Progenitor cell of endocrine pancreas (in vitro differentiated cells): ENCODE results near the gene RHOF. TPM values are rescaled to one million over a fixed set of nuclear protein-coding genes. Genes with fewer than 3 reads are reported as not detected.
A peak's percentile ranks its signal among the peaks of the same experiment; 100 is the strongest.
"Not testable (repeated sequence)": the region's sequence is repeated elsewhere in the genome, so short reads cannot be mapped to it uniquely, and the experiment has no call there.

Source experiments
- DNase-seq: peaks from one replicate; pipeline ENCODE4 v3.0.0; 2021; ENCODE audit warnings: low spot score; ENCODE audit not compliant: unreplicated experiment
- H3K27ac Mint-ChIP-seq: 2 replicates; pipeline ENCODE4 v1.8.0; 2021; ENCODE audit warnings: mild to moderate bottlenecking, moderate library complexity, mixed read lengths
- H3K27me3 Mint-ChIP-seq: 2 replicates; pipeline ENCODE4 v1.8.0; 2021; ENCODE audit warnings: mixed read lengths
- H3K36me3 Mint-ChIP-seq: 2 replicates; pipeline ENCODE4 v1.8.0; 2022; ENCODE audit warnings: mixed read lengths; ENCODE audit not compliant: insufficient read depth
- H3K4me1 Mint-ChIP-seq: 2 replicates; pipeline ENCODE4 v1.8.0; 2021; ENCODE audit warnings: low read depth, mixed read lengths
- H3K4me3 Mint-ChIP-seq: 2 replicates; pipeline ENCODE4 v1.8.0; 2021; ENCODE audit warnings: low read depth, mild to moderate bottlenecking, moderate library complexity, mixed read lengths
- H3K9me3 Mint-ChIP-seq: 2 replicates; pipeline ENCODE4 v1.8.0; 2021; ENCODE audit warnings: low read depth, mixed read lengths
- total RNA-seq: library from RNA; stranded (reverse); gene quantifications from 2 replicates; pipeline ENCODE4 v1.2.1, GENCODE V29; 2021
- TF ChIP-seq, protein P1 (sequence below): fragments of 200-600 bp; sonication (generic); IDR thresholded peaks from one replicate; pipeline ENCODE4 v1.5.0; 2021; ENCODE audit warnings: antibody characterized with exemption, mild to moderate bottlenecking; ENCODE audit not compliant: unreplicated experiment

Gene RHOF
- total RNA-seq, 1 donor from 2014 or later: 36.0 TPM

DNA sequence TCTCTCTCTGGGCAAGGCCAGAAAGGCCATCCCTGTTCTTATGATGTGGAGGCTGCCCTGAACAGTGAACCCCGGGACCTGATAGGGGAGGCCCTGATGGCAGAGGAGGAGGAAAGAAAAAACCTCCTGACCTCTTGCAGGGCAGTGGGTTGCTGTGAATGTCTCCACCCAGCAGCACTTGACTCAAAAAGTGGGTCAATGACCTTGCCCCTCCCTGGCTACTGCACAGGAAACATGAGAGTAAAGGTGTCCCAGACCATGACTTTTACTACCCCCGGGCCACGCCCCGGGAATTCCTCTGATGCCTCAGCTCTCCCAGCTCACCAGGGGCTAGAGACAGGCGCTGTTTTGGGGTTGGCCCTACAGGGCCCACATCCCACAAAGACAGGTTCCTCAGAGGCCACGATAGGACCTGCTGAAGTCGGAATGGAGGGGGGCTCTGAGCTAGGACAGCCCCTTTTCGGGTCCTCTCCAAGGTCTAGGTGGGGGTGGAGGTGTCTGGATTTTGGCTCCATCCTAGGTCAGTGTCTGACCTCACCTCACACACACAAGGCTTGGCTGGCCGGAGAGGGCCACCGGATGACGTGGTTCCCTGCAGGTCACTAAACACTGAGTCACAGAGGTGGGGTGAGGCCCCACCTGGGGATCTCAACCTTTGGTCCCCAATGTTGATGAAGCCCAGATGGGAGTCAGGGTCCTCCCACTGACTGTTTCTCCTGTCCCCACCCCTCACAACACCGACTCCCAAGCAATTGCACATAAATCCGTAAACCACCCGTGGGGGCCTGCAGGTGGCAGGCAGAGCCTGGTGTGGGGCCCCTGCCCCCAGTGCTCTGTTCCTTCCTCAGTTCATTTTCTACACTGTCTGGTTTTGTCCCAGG lies 1.6 kb downstream of the RHOF start:
- Mint-ChIP-seq H3K27ac (no peak overlapping the region), H3K9me3 (no peaks in the 10 kb centered on the region), H3K36me3 (peaks cover 4% of the 10 kb centered on the region), H3K4me3 (peak overlapping the region; percentile 58), H3K4me1 (peaks cover 15% of the 10 kb centered on the region), H3K27me3 (peaks cover 6% of the 10 kb centered on the region)
- TF ChIP-seq, protein P1, sequence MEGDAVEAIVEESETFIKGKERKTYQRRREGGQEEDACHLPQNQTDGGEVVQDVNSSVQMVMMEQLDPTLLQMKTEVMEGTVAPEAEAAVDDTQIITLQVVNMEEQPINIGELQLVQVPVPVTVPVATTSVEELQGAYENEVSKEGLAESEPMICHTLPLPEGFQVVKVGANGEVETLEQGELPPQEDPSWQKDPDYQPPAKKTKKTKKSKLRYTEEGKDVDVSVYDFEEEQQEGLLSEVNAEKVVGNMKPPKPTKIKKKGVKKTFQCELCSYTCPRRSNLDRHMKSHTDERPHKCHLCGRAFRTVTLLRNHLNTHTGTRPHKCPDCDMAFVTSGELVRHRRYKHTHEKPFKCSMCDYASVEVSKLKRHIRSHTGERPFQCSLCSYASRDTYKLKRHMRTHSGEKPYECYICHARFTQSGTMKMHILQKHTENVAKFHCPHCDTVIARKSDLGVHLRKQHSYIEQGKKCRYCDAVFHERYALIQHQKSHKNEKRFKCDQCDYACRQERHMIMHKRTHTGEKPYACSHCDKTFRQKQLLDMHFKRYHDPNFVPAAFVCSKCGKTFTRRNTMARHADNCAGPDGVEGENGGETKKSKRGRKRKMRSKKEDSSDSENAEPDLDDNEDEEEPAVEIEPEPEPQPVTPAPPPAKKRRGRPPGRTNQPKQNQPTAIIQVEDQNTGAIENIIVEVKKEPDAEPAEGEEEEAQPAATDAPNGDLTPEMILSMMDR: no peak
- no peak for DNase-seq

- H3K9me3 Mint-ChIP-seq, H3K4me3 Mint-ChIP-seq, H3K27me3 Mint-ChIP-seq, DNase-seq, H3K36me3 Mint-ChIP-seq: not testable (repeated sequence)
- peak overlapping the region; percentile 45 for H3K27ac Mint-ChIP-seq
- peaks cover 15% of the 10 kb centered on the region for H3K4me1 Mint-ChIP-seq
Measured at GRCh38 chr12:121790785-121791184, 2.7 kb downstream of the RHOF start.

- H3K27me3 Mint-ChIP-seq: peaks cover 6% of the 10 kb centered on the region
- H3K36me3 Mint-ChIP-seq: peaks cover 1% of the 10 kb centered on the region
- no peak overlapping the region for H3K4me3 Mint-ChIP-seq
- H3K27ac Mint-ChIP-seq: peak overlapping the region; percentile 45
- TF ChIP-seq, protein P1: no peak
- peaks cover 12% of the 10 kb centered on the region for H3K4me1 Mint-ChIP-seq
- H3K9me3 Mint-ChIP-seq: no peaks in the 10 kb centered on the region
- DNase-seq: no peak
Measured at GRCh38 chr12:121789800-121790728, 3.4 kb downstream of the RHOF start.

DNA sequence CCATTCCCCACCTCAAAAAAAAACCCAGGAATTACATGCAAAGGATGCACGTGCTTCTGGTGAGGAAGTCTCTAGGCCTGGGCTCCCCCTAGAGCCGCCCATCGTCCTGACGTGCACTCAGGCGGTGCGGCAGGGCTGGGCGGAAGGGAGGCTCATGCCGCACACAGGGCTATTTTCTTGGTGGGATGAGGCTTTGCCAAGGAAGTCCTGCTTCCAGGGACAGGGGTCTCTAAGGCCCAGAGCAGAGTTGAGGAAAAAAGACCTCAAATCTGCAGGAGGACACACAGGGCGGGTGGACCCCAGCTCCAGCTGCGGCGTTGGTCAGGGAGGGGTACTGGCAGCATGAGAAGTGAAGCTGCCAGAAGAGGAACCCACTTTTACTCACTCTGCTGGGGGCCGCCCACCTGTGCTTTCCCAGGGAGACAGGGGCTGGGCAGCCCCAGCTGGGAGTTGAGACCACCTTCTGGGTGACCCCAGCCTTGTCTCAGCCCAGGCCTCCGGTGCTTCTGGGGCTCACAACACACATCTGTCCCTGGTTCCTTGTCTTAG lies 4.2 kb downstream of the RHOF start:
- no peak for DNase-seq
- Mint-ChIP-seq H3K9me3 (no peaks in the 10 kb centered on the region), H3K27ac (no peak overlapping the region), H3K4me3 (no peak overlapping the region), H3K36me3 (no peaks in the 10 kb centered on the region), H3K4me1 (peaks cover 5% of the 10 kb centered on the region), H3K27me3 (peaks cover 6% of the 10 kb centered on the region)
- TF ChIP-seq, protein P1: no peak

DNA sequence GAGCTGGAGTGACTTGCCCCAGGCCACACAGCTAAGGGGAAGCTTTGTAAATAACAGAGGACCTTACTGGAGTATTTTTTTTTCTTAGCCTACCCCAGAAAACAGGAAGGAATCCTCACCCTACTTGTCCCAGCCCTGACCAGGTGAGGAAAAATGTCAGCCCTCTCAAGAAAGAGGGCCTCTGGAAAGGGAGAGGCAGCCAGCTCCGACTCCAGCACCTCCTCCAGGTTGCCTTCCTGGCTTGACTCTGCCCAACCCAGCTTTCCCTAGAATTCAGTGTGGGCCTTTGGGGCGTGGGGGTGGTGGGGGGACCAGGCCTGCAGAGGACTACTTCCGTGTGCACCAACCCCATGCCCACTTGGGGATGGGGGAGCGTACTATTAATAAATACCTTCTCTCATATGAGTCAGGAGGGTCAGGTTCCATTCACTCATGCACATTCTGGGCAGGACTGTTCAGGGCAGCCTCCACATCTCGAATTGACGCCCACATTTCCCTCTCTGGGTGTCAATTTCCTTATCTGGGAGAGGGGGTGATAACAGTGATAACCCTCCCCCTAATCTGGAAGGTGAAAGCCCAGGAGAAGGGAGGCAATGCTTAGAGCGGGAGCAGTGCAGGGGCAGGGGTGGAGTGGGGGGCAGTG lies 5.2 kb downstream of the RHOF start:
- Mint-ChIP-seq H3K27ac (no peak overlapping the region), H3K4me1 (peaks cover 4% of the 10 kb centered on the region), H3K36me3 (no peaks in the 10 kb centered on the region)

More for the DNA sequence above, 5.2 kb downstream of the RHOF start:
- TF ChIP-seq, protein P1: no peak
- DNase-seq: no peak
- Mint-ChIP-seq H3K9me3 (no peaks in the 10 kb centered on the region), H3K4me3 (no peak overlapping the region), H3K27me3 (peaks cover 6% of the 10 kb centered on the region)
